IMR-90 (cell line): ENCODE measurements around the gene PRAMEF12. TPM values are rescaled to one million over a fixed set of nuclear protein-coding genes. Genes with fewer than 3 reads are reported as not detected.

Experiments used
- polyA plus RNA-seq, 3 experiments: library from polyadenylated mRNA; depleted of rRNA; stranded (reverse); fragments of >200 nt; gene quantifications; 2 replicates each; pipeline ENCODE4 v1.2.3, GENCODE V29; 2012; ENCODE audit warnings: low replicate concordance in 1 of 3
- total RNA-seq: library from RNA; depleted of rRNA; stranded (reverse); fragments of >200 nt; gene quantifications from 2 replicates; pipeline ENCODE4 v1.2.3, GENCODE V29; 2012; rRNA removed

Gene PRAMEF12
- total and polyA plus RNA-seq, 2 of the 4 experiments (the other 2 are of a cell fraction), result not detected

Other genes with a start within 250 kb of the PRAMEF12 start
- gene DHRS3, start 155.5 kb upstream of the PRAMEF12 start, total RNA-seq, result 11.4 and 14.5 TPM in 2 replicates
- gene DHRS3, start 155.5 kb upstream of the PRAMEF12 start, polyA plus RNA-seq (2012; rRNA removed), result 10.2 and 11.2 TPM in 2 replicates
- gene AADACL4, start 129.7 kb upstream of the PRAMEF12 start, total RNA-seq, result not detected in 2 replicates
- not detected in 2 replicates for gene AADACL4, start 129.7 kb upstream of the PRAMEF12 start, polyA plus RNA-seq (2012; rRNA removed)
- gene AADACL3, start 57.6 kb upstream of the PRAMEF12 start, total RNA-seq, result not detected in 2 replicates
- not detected in 2 replicates for gene AADACL3, start 57.6 kb upstream of the PRAMEF12 start, polyA plus RNA-seq (2012; rRNA removed)
- not detected in 2 replicates for gene CFAP107, start 27.5 kb upstream of the PRAMEF12 start, total RNA-seq
- gene CFAP107, start 27.5 kb upstream of the PRAMEF12 start, polyA plus RNA-seq (2012; rRNA removed), result not detected in 2 replicates
- not detected in 2 replicates for gene PRAMEF1, start 17.7 kb downstream of the PRAMEF12 start, total RNA-seq
- not detected in 2 replicates for gene PRAMEF1, start 17.7 kb downstream of the PRAMEF12 start, polyA plus RNA-seq (2012; rRNA removed)
- gene PRAMEF11, start 57.7 kb downstream of the PRAMEF12 start, total RNA-seq, result not detected in 2 replicates
- gene PRAMEF11, start 57.7 kb downstream of the PRAMEF12 start, polyA plus RNA-seq (2012; rRNA removed), result not detected in 2 replicates
- gene HNRNPCL1, start 75.0 kb downstream of the PRAMEF12 start, total RNA-seq, result not detected in 2 replicates
- gene HNRNPCL1, start 75.0 kb downstream of the PRAMEF12 start, polyA plus RNA-seq (2012; rRNA removed), result not detected in 2 replicates
- gene PRAMEF2, start 83.3 kb downstream of the PRAMEF12 start, total RNA-seq, result not detected in 2 replicates
- not detected in 2 replicates for gene PRAMEF2, start 83.3 kb downstream of the PRAMEF12 start, polyA plus RNA-seq (2012; rRNA removed)
- not detected in 2 replicates for gene PRAMEF4, start 112.5 kb downstream of the PRAMEF12 start, total RNA-seq
- not detected in 2 replicates for gene PRAMEF4, start 112.5 kb downstream of the PRAMEF12 start, polyA plus RNA-seq (2012; rRNA removed)
- gene PRAMEF10, start 124.5 kb downstream of the PRAMEF12 start, total RNA-seq, result not detected in 2 replicates
- not detected in 2 replicates for gene PRAMEF10, start 124.5 kb downstream of the PRAMEF12 start, polyA plus RNA-seq (2012; rRNA removed)
- gene PRAMEF7, start 142.9 kb downstream of the PRAMEF12 start, total RNA-seq, result not detected in 2 replicates
- gene PRAMEF7, start 142.9 kb downstream of the PRAMEF12 start, polyA plus RNA-seq (2012; rRNA removed), result not detected in 2 replicates
- not detected in 2 replicates for gene PRAMEF6, start 173.8 kb downstream of the PRAMEF12 start, total RNA-seq
- not detected in 2 replicates for gene PRAMEF6, start 173.8 kb downstream of the PRAMEF12 start, polyA plus RNA-seq (2012; rRNA removed)